GM10248 (cell line): Measurements from ENCODE around the gene OMG.

ENCODE experiments used
- CTCF ChIA-PET: fragments of 300-600 bp; sonication (Branson Sonifier 250); formaldehyde crosslinking; extraction: SDS; loops from one replicate; lab custom pipeline; 2021; ENCODE audit warnings: antibody characterized with exemption; lab: Yijun Ruan, JAX
- POLR2A ChIA-PET: fragments of 350-650 bp; sonication (Branson Sonifier 250); formaldehyde crosslinking; extraction: SDS; loops from one replicate; lab custom pipeline; 2020; ENCODE audit warnings: antibody characterized with exemption; lab: Yijun Ruan, JAX
- DNase-seq: peaks from one replicate; pipeline ENCODE4 v3.0.0; 2012; ENCODE audit errors: extremely low spot score
- CTCF ChIP-seq: IDR thresholded peaks from 2 replicates; pipeline ENCODE4 v1.5.1; 2012; ENCODE audit warnings: mild to moderate bottlenecking, low read depth; ENCODE audit errors: extremely low read depth, missing control alignments, control extremely low read depth

Gene OMG

DNA sequence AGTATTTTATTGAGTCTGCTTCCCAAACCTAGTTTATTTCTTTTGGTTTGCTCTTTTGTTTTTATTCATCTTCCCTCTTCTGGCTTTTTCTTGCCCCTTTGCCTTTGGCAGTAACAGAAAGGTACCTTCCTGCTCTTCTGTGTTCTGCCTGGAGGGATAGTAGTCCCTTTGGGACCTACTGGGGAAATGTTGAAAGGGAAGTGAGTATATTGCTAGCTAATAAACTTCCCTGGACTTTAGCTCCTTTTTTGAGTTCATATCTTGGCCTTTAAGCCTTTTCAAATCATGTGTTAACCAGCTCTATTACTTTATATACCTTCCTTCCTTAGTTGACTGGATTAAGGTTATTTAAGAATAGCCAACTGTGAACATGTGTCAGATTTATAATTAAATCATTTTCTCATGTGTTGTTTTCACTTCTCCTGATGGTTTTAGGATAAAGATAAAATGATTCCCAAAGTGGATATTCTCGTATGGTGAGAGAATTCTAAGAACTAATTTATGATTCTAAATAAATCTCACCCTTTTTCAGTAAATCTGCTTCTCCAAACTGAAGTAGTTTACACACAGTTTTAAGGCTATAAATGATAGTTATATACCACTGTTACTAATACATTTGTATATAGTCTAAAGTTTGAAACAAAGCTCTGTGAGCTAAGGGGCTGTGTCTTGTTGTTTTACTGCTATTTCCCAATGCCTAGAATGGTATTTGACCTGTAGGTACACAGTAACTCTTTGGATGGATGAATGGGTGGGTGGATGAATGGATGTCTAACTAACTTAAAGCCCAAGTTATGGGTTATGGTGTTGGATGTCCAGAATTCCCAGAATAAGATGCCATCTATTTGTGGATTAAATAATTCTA is 45.7 kb downstream of the OMG start:
- DNase-seq: peak; percentile 16
- ChIA-PET CTCF (interaction anchor here (0.6 to 2.1 kb wide), 4 partner anchors 15 to 55 kb away, joined by 3 to 9 read pairs (median 4); no protein-coding TSS in a partner anchor), POLR2A (no interaction called here)
- TF ChIP-seq CTCF: no peak

DNA sequence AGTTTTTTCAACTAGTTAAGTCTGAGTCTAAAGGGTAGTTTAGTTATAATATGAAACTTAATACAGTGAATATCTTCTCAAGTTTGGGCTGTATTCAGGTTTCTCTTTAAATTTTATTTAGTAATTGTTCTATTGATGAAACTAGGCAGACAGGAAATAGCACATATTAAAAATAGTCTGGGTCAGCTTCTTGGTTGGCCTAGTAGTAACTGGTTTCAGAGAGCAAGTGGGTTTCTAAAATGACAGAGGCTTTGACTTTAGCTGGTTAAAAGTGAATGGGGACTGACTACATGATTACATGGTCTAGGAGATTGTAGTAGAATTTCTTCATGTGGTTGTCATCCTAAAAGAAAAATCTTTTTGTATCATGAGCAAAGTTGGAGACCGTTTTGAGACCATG is 46.8 kb downstream of the OMG start:
- no peak for TF ChIP-seq CTCF
- DNase-seq: peak; percentile 33
- CTCF ChIA-PET: interaction anchor here (2.1 kb wide), 1 partner anchor 34 kb away, joined by 9 read pairs; no protein-coding TSS in a partner anchor
- POLR2A ChIA-PET: no interaction called here

- no peak for TF ChIP-seq CTCF
- POLR2A ChIA-PET: no interaction called here
- no peak for DNase-seq
- CTCF ChIA-PET: interaction anchor here (1.1 kb wide), 1 partner anchor 74 kb away, joined by 3 read pairs; no protein-coding TSS in a partner anchor
Observed at GRCh38 chr17:31249835-31250141, 47.3 kb downstream of the OMG start.

DNA sequence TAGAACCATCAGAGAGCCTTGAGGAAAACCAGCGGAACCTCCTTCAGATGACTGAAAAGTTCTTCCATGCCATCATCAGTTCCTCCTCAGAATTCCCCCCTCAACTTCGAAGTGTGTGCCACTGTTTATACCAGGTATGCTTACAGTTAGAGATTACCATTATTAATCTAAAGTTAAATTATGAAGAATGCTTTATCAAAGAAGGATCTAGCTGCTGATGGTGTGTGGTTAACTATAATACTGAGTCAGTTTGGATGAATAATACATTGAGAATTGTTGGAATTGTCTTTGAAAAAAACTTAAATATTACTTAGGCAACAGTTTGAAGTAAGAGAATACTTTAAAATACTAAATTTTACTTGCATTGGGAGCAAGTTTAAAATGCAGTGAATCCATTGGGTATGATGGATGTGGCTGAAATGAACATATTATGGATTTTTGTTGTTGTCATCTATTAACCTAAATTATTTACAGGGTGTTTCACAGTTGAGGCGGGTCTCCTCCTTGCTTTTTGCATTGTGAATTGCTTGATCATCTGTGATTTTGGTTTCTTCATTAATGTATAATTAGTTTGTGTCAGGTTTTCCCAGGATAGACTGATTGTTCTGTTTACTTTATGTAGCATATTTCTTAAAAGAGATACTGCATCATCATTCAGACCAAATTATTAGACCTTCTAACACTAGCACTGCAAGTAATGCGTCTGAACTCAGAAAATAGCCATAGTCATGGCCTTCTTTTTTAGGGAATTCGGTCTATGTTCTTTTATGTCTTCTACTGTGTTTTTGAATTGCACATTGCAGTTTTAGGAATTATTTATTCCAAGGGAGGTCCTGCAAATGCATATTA is 47.8 kb downstream of the OMG start:
- no peak for TF ChIP-seq CTCF
- CTCF ChIA-PET: interaction anchor here (1.1 kb wide), 1 partner anchor 74 kb away, joined by 3 read pairs; no protein-coding TSS in a partner anchor
- no peak for DNase-seq
- POLR2A ChIA-PET: no interaction called here
